ENCODE results near the gene FAF2.
"Not testable (repeated sequence)": the region's sequence is repeated elsewhere in the genome, so short reads cannot be mapped to it uniquely, and the experiment has no call there.

The FAF2 gene

GRCh38 chr5:176470539-176470938, 22.4 kb downstream of the FAF2 start:
- no peak overlapping the region for H3K9ac ChIP-seq (ENCODE audit: low read depth, low read length)
- no peaks in the 10 kb centered on the region for H3K36me3 ChIP-seq (ENCODE audit: control insufficient read depth, insufficient read depth, low read length)
- no peak overlapping the region for H3K4me3 ChIP-seq (ENCODE audit: low read depth, low read length)
- no peaks in the 10 kb centered on the region for H3K4me1 ChIP-seq (ENCODE audit: control insufficient read depth, insufficient read depth, low read length)
- no peaks in the 10 kb centered on the region for H3K27me3 ChIP-seq (ENCODE audit: control insufficient read depth, insufficient read depth, low read length)
- no peaks in the 10 kb centered on the region for H3K9me3 ChIP-seq (ENCODE audit: control insufficient read depth, insufficient read depth, low read length)

GRCh38 chr5:176471098-176471497, 22.9 kb downstream of the FAF2 start:
- Histone ChIP-seq H3K9ac (ENCODE audit: low read depth, low read length) (no peak overlapping the region), H3K9me3 (ENCODE audit: control insufficient read depth, insufficient read depth, low read length) (no peaks in the 10 kb centered on the region), H3K27me3 (ENCODE audit: control insufficient read depth, insufficient read depth, low read length) (no peaks in the 10 kb centered on the region), H3K36me3 (ENCODE audit: control insufficient read depth, insufficient read depth, low read length) (no peaks in the 10 kb centered on the region), H3K4me3 (ENCODE audit: low read depth, low read length) (no peak overlapping the region), H3K4me1 (ENCODE audit: control insufficient read depth, insufficient read depth, low read length) (no peaks in the 10 kb centered on the region)

DNA sequence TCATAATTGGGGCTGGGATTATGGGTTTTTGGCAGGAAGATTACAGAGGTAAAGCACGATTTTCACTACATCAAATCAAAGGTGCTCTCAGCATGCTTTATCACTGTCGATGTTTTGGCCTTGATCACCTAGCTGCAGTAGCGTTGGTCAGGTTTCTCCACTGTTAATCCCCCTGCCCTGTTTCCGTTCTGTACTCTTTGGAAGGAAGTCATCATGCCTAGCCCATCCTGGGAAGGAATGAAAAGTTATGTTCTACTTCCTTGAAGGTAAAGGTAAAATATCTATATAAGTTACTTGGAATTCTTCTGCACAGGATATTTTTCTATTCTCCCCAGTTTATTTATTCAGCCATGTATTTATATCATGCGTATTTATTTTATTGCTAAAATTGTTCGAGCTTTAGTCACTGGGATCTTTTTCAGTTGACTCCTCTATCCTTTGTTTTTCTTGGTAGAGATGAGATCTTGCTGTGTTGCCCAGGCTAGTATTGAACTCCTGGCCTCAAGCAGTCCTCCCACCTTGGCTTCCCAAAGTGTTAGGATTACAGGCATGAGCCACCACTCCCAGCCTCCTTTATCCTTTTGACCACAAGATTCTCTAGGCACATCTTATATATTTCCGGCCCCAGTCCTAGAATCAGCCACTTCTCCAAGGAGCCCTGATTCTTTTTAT, 25.3 kb downstream of the FAF2 start:
- Histone ChIP-seq H3K9me3 (ENCODE audit: control insufficient read depth, insufficient read depth, low read length) (no peaks in the 10 kb centered on the region), H3K4me3 (ENCODE audit: low read depth, low read length) (no peak overlapping the region), H3K36me3 (ENCODE audit: control insufficient read depth, insufficient read depth, low read length) (no peaks in the 10 kb centered on the region), H3K9ac (ENCODE audit: low read depth, low read length) (no peak overlapping the region), H3K4me1 (ENCODE audit: control insufficient read depth, insufficient read depth, low read length) (no peaks in the 10 kb centered on the region), H3K27me3 (ENCODE audit: control insufficient read depth, insufficient read depth, low read length) (no peaks in the 10 kb centered on the region)

DNA sequence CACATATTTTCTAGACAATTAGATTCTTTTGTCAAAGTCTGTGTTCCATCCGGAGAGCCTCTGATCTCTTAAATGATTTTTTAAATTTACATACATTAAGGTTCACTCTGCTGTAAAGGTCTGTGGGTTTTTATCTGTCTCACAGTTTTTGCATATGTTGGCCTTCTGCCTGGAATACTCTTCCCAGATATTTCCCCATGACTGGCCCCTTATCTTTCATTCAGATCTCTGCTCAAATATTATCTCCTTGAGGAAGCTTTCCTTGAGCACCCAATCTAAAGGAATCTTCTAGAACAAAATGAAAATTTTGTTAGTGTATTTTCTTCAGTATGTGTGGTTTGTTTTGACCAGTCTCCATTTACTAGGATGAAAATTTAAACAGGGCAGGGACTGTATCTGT, 26.3 kb downstream of the FAF2 start:
- Histone ChIP-seq H3K4me3 (ENCODE audit: low read depth, low read length) (no peak overlapping the region), H3K9ac (ENCODE audit: low read depth, low read length) (no peak overlapping the region), H3K4me1 (ENCODE audit: control insufficient read depth, insufficient read depth, low read length) (no peaks in the 10 kb centered on the region), H3K36me3 (ENCODE audit: control insufficient read depth, insufficient read depth, low read length) (no peaks in the 10 kb centered on the region), H3K9me3 (ENCODE audit: control insufficient read depth, insufficient read depth, low read length) (no peaks in the 10 kb centered on the region), H3K27me3 (ENCODE audit: control insufficient read depth, insufficient read depth, low read length) (no peaks in the 10 kb centered on the region)

DNA sequence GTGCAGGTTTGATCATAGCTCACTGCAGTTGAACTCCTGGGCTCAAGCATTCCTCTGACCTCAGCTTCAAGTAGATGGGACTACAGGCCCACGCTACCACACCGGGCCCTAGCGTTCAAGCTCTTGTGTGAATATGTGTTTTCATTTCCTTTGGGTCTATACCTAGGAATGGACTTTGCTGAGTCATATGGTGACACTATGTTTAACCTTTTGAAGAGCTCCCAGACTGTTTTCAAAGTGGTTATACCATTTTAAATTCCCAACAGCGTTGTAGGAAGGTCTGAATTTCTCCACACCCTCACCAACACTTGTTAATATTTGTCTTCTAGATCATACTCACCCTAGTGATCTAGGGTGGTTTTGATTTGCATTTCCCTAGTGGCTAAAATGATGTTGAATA, 33.5 kb downstream of the FAF2 start:
- Histone ChIP-seq H3K9ac (ENCODE audit: low read depth, low read length) (no peak overlapping the region), H3K9me3 (ENCODE audit: control insufficient read depth, insufficient read depth, low read length) (no peaks in the 10 kb centered on the region), H3K4me1 (ENCODE audit: control insufficient read depth, insufficient read depth, low read length) (no peaks in the 10 kb centered on the region), H3K36me3 (ENCODE audit: control insufficient read depth, insufficient read depth, low read length) (peaks cover 10% of the 10 kb centered on the region), H3K4me3 (ENCODE audit: low read depth, low read length) (no peak overlapping the region), H3K27me3 (ENCODE audit: control insufficient read depth, insufficient read depth, low read length) (no peaks in the 10 kb centered on the region)

- no peak overlapping the region for H3K4me3 ChIP-seq (ENCODE audit: low read depth, low read length)
- no peaks in the 10 kb centered on the region for H3K27me3 ChIP-seq (ENCODE audit: control insufficient read depth, insufficient read depth, low read length)
- no peak overlapping the region for H3K9ac ChIP-seq (ENCODE audit: low read depth, low read length)
- H3K4me1 ChIP-seq (ENCODE audit: control insufficient read depth, insufficient read depth, low read length) = no peaks in the 10 kb centered on the region
- no peaks in the 10 kb centered on the region for H3K9me3 ChIP-seq (ENCODE audit: control insufficient read depth, insufficient read depth, low read length)
- peaks cover 21% of the 10 kb centered on the region for H3K36me3 ChIP-seq (ENCODE audit: control insufficient read depth, insufficient read depth, low read length)
Measured at GRCh38 chr5:176485176-176485575, 37.0 kb downstream of the FAF2 start.

GRCh38 chr5:176486189-176486757, 38.1 kb downstream of the FAF2 start:
- no peak overlapping the region for H3K9ac ChIP-seq (ENCODE audit: low read depth, low read length)
- no peaks in the 10 kb centered on the region for H3K4me1 ChIP-seq (ENCODE audit: control insufficient read depth, insufficient read depth, low read length)
- H3K36me3 ChIP-seq (ENCODE audit: control insufficient read depth, insufficient read depth, low read length) = peaks cover 21% of the 10 kb centered on the region
- no peaks in the 10 kb centered on the region for H3K27me3 ChIP-seq (ENCODE audit: control insufficient read depth, insufficient read depth, low read length)
- no peaks in the 10 kb centered on the region for H3K9me3 ChIP-seq (ENCODE audit: control insufficient read depth, insufficient read depth, low read length)
- H3K4me3 ChIP-seq (ENCODE audit: low read depth, low read length) = no peak overlapping the region

GRCh38 chr5:176487160-176487559, 39.0 kb downstream of the FAF2 start:
- H3K36me3 ChIP-seq (ENCODE audit: control insufficient read depth, insufficient read depth, low read length) = peaks cover 24% of the 10 kb centered on the region
- not testable (repeated sequence) for H3K27me3 ChIP-seq (ENCODE audit: control insufficient read depth, insufficient read depth, low read length); H3K4me1 ChIP-seq (ENCODE audit: control insufficient read depth, insufficient read depth, low read length); H3K9me3 ChIP-seq (ENCODE audit: control insufficient read depth, insufficient read depth, low read length); H3K4me3 ChIP-seq (ENCODE audit: low read depth, low read length); H3K9ac ChIP-seq (ENCODE audit: low read depth, low read length)

- H3K36me3 ChIP-seq (ENCODE audit: control insufficient read depth, insufficient read depth, low read length) = peaks cover 33% of the 10 kb centered on the region
- H3K9me3 ChIP-seq (ENCODE audit: control insufficient read depth, insufficient read depth, low read length) = no peaks in the 10 kb centered on the region
- no peak overlapping the region for H3K4me3 ChIP-seq (ENCODE audit: low read depth, low read length)
- no peaks in the 10 kb centered on the region for H3K4me1 ChIP-seq (ENCODE audit: control insufficient read depth, insufficient read depth, low read length)
- no peak overlapping the region for H3K9ac ChIP-seq (ENCODE audit: low read depth, low read length)
- no peaks in the 10 kb centered on the region for H3K27me3 ChIP-seq (ENCODE audit: control insufficient read depth, insufficient read depth, low read length)
Measured at GRCh38 chr5:176489077-176489476, 40.9 kb downstream of the FAF2 start.

DNA sequence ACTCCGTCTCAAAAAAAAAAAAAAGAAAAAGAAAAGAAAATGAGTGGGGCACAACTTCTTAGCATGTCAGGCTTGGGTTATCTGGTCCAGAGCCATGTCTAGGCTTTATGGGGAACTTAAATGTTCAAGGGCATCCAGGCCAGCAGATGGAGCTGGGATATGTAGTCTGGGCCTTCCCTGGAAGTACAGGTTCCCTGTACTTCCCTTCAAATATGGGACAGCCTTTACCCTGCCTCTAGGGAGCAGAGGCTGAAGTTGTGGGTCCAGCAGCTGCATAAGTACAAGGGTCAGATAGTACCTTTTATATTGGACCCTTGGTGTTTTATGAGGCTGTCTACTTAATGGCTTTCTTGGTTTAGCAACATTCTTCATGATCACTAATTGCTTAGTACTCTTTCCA, 42.1 kb downstream of the FAF2 start:
- peaks cover 33% of the 10 kb centered on the region for H3K36me3 ChIP-seq (ENCODE audit: control insufficient read depth, insufficient read depth, low read length)
- no peaks in the 10 kb centered on the region for H3K9me3 ChIP-seq (ENCODE audit: control insufficient read depth, insufficient read depth, low read length)
- H3K4me1 ChIP-seq (ENCODE audit: control insufficient read depth, insufficient read depth, low read length) = no peaks in the 10 kb centered on the region
- H3K9ac ChIP-seq (ENCODE audit: low read depth, low read length) = no peak overlapping the region
- no peaks in the 10 kb centered on the region for H3K27me3 ChIP-seq (ENCODE audit: control insufficient read depth, insufficient read depth, low read length)
- no peak overlapping the region for H3K4me3 ChIP-seq (ENCODE audit: low read depth, low read length)

GRCh38 chr5:176491101-176491502, 42.9 kb downstream of the FAF2 start:
- Histone ChIP-seq H3K9ac (ENCODE audit: low read depth, low read length) (no peak overlapping the region), H3K36me3 (ENCODE audit: control insufficient read depth, insufficient read depth, low read length) (peaks cover 28% of the 10 kb centered on the region), H3K4me3 (ENCODE audit: low read depth, low read length) (no peak overlapping the region), H3K27me3 (ENCODE audit: control insufficient read depth, insufficient read depth, low read length) (no peaks in the 10 kb centered on the region), H3K4me1 (ENCODE audit: control insufficient read depth, insufficient read depth, low read length) (no peaks in the 10 kb centered on the region), H3K9me3 (ENCODE audit: control insufficient read depth, insufficient read depth, low read length) (no peaks in the 10 kb centered on the region)

DNA sequence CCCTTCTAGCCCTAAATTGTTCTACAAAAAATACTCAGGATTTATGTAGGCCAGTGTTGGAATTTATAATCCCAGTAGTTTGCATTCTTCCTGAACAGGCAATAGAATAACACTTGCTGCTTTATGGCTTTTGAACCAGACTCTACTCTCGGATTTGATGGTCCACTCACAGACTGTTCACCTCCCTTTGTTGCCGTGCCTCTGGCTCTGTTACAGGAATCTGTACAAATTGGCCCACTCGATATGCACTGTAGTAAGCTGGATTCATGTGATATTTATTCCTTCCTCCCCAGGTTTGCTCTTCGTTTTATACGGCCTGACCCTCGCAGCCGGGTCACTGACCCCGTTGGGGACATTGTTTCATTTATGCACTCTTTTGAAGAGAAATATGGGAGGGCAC, 43.7 kb downstream of the FAF2 start:
- peaks cover 22% of the 10 kb centered on the region for H3K36me3 ChIP-seq (ENCODE audit: control insufficient read depth, insufficient read depth, low read length)
- H3K9me3 ChIP-seq (ENCODE audit: control insufficient read depth, insufficient read depth, low read length) = no peaks in the 10 kb centered on the region
- no peak overlapping the region for H3K4me3 ChIP-seq (ENCODE audit: low read depth, low read length)
- no peaks in the 10 kb centered on the region for H3K27me3 ChIP-seq (ENCODE audit: control insufficient read depth, insufficient read depth, low read length)
- H3K9ac ChIP-seq (ENCODE audit: low read depth, low read length) = no peak overlapping the region
- no peaks in the 10 kb centered on the region for H3K4me1 ChIP-seq (ENCODE audit: control insufficient read depth, insufficient read depth, low read length)
